Ovary (tissue), 9 donors: ENCODE measurements around the gene AGPAT4. TPM values are rescaled to one million over a fixed set of nuclear protein-coding genes. Genes with fewer than 3 reads are reported as not detected.

ENCODE experiments used
- DNase-seq, 5 donors: peaks; one replicate each; pipeline ENCODE4 v3.0.0-alpha.2; 2019 to 2020
- H3K27ac ChIP-seq, 2 donors: fragments of 200-600 bp; one replicate each; pipeline versions ENCODE4 v1.5.1 to v1.8.0; 2019 to 2022
- H3K27me3 ChIP-seq: fragments of 200-600 bp; one replicate; pipeline ENCODE4 v1.8.0; 2022
- H3K36me3 ChIP-seq: fragments of 200-600 bp; sonication (generic); one replicate; pipeline ENCODE4 v1.5.1; 2019
- H3K4me1 ChIP-seq: one replicate; pipeline ENCODE4 v1.8.1; 2013; ENCODE audit warnings: mild to moderate bottlenecking, moderate library complexity; ENCODE audit not compliant: insufficient read depth
- H3K4me3 ChIP-seq: fragments of 200-600 bp; sonication (generic); one replicate; pipeline ENCODE4 v1.5.1; 2017
- H3K9me3 ChIP-seq, 2 donors: fragments of 200-600 bp in 1 of 2; sonication (generic) in 1 of 2; one replicate each; pipeline versions ENCODE4 v1.5.1 to v1.8.1; 2013 to 2019; ENCODE audit warnings: mild to moderate bottlenecking in 1 of 2, moderate library complexity in 1 of 2
- EP300 ChIP-seq: sonication (generic); formaldehyde crosslinking; IDR thresholded peaks from one replicate; pipeline ENCODE4 v1.6.1; 2017; ENCODE audit warnings: antibody characterized with exemption
- POLR2A ChIP-seq: fragments of 450-650 bp; IDR thresholded peaks from one replicate; pipeline ENCODE4 v1.6.1; 2017; ENCODE audit warnings: antibody characterized with exemption, mild to moderate bottlenecking, moderate library complexity
- WGBS, 3 donors: extraction: QIAGEN DNeasy Blood & Tissue Kit in 1 of 3; methylation state at CpG; one replicate each; pipeline versions ENCODE4 v1.1.5 to v1.1.7; 2013 to 2017; 5-methylcytosine and 5-hydroxymethylcytosine counted together
- intact Hi-C, 4 donors: fragments of 100-400 bp; cut with DNase I; formaldehyde crosslinking; loops; one replicate each; pipeline versions ENCODE4 v1.11.0 to v1.15.1; 2022 to 2023
- polyA plus RNA-seq, 2 donors: library from polyadenylated mRNA; stranded (reverse); fragments of 200-250 nt in 1 of 2; fragments of 350-450 nt in 1 of 2; fragmentation: Illumina TruSeq in 1 of 2; extraction: RNeasy Lipid Tissue Mini Kit (QIAGEN cat#74804) in 1 of 2; gene quantifications; one replicate each; pipeline ENCODE4 v1.2.3, GENCODE V29; 2013 to 2014
- total RNA-seq, 7 donors: library from RNA; depleted of rRNA in 2 of 7; stranded (reverse); fragments of >200 nt in 2 of 7; fragmentation: NEBNext Ultra II Directional in 3 of 7; extraction: Animal tissue kit (Norgen Biotek cat#: 25700) in 3 of 7; gene quantifications; one replicate each; pipeline versions ENCODE4 v1.1.0 to v1.2.4, GENCODE V29; 2016 to 2023
- TF ChIP-seq, protein P1 (sequence below), 3 donors: fragments of 450-650 bp in 2 of 3; fragments of 200-600 bp in 1 of 3; IDR thresholded peaks; one replicate each; pipeline versions ENCODE4 v1.5.1 to v1.8.0; 2016 to 2022; ENCODE audit warnings: antibody characterized with exemption in 3 of 3, mild to moderate bottlenecking in 1 of 3
- donor health status: DM: no; HTN: no; CAD: no; lungs with moderate emphysema.
- donor health status: DM: no; HTN: no; CAD: no.
- donor health status: Bipolar disorder and iron deficiency.
- donor health status: DM: yes; HTN: yes; CAD: no.
- donor health status: DM: no; HTN: no; CAD: no.
- donor health status: DM: yes; HTN: yes; CAD: no.

AGPAT4 gene
- total and polyA plus RNA-seq, 9 donors = 4.4 to 13.7 (median 8.9) TPM

DNA sequence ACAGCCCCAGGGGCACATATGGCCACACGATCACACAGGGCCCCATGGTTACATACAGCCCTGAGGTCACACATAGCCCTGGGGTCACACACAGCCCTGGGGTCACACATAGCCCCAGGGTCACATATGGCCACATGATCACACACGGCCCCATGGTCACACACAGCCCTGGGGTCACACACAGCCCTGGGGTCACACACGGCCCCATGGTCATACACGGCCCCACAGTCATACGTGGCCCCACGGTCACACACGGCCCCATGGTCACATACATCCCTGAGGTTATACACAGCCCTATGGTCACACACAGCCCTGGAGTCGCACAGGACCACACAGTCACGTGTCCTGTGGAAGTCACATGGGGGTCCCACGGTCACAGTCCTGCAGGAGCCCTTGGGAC lies 120.1 kb downstream of the AGPAT4 start:
- no peak for TF ChIP-seq POLR2A
- H3K4me1 ChIP-seq = no peaks in the 10 kb centered on the region
- intact Hi-C loops = loop anchor here in 1 of 4 donors (10.0 kb wide), 1 partner anchor 221 kb away; no protein-coding TSS in a partner anchor
- no peak overlapping the region for H3K27ac ChIP-seq
- H3K36me3 ChIP-seq = no peaks in the 10 kb centered on the region
- DNase-seq = no peak
- 93 to 96% (median 94%) methylated on average over 10 of the region's 10 CpGs for WGBS, 3 donors
- H3K4me3 ChIP-seq = no peak overlapping the region
- no peaks in the 10 kb centered on the region for H3K27me3 ChIP-seq
- no peaks in the 10 kb centered on the region for H3K9me3 ChIP-seq

- H3K27me3 ChIP-seq = no peaks in the 10 kb centered on the region
- 91 to 94% (median 93%) methylated on average over 17 to 18 of the region's 18 CpGs for WGBS, 3 donors
- no peaks in the 10 kb centered on the region for H3K36me3 ChIP-seq
- H3K4me3 ChIP-seq = no peak overlapping the region
- H3K27ac ChIP-seq = no peak overlapping the region
- TF ChIP-seq, protein P1, sequence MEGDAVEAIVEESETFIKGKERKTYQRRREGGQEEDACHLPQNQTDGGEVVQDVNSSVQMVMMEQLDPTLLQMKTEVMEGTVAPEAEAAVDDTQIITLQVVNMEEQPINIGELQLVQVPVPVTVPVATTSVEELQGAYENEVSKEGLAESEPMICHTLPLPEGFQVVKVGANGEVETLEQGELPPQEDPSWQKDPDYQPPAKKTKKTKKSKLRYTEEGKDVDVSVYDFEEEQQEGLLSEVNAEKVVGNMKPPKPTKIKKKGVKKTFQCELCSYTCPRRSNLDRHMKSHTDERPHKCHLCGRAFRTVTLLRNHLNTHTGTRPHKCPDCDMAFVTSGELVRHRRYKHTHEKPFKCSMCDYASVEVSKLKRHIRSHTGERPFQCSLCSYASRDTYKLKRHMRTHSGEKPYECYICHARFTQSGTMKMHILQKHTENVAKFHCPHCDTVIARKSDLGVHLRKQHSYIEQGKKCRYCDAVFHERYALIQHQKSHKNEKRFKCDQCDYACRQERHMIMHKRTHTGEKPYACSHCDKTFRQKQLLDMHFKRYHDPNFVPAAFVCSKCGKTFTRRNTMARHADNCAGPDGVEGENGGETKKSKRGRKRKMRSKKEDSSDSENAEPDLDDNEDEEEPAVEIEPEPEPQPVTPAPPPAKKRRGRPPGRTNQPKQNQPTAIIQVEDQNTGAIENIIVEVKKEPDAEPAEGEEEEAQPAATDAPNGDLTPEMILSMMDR (IDR thresholded peaks at IDR 0.05) = peak in 2 of 3 donors; percentile 14 to 17
- no peak for TF ChIP-seq POLR2A
- no peak for TF ChIP-seq EP300
- no peak for DNase-seq
- no peaks in the 10 kb centered on the region for H3K4me1 ChIP-seq
- H3K9me3 ChIP-seq = no peaks in the 10 kb centered on the region
- intact Hi-C loops = loop anchor here in 1 of 4 donors (10.0 kb wide), 1 partner anchor 222 kb away; no protein-coding TSS in a partner anchor
Measured at GRCh38 chr6:161152907-161153662, 120.8 kb downstream of the AGPAT4 start.

DNA sequence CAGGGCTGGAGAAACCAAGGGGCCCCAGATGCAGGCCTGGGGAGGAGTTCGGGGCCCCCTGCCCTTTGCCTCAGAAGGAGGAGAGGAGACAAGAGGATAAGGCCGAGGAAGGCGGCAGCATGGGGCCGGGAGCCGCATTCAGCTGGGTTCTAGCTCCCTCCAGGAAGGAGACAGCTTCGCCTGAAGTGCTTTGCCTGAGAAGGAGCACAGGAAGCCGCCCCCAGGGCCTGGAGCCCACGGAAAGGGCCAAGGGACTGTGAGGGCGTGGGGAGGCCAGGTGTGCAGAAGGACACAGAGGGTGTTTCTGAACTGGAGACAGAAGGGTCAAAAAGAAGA lies 121.4 kb downstream of the AGPAT4 start:
- H3K4me3 ChIP-seq = no peak overlapping the region
- intact Hi-C loops = loop anchor here in 1 of 4 donors (10.0 kb wide), 1 partner anchor 222 kb away; no protein-coding TSS in a partner anchor
- H3K9me3 ChIP-seq = no peaks in the 10 kb centered on the region
- TF ChIP-seq, protein P1 (IDR thresholded peaks at IDR 0.05) = no peak
- WGBS, 3 donors = 86 to 93% (median 90%) methylated on average over 9 of the region's 9 CpGs
- no peak overlapping the region for H3K27ac ChIP-seq
- H3K36me3 ChIP-seq = no peaks in the 10 kb centered on the region
- no peaks in the 10 kb centered on the region for H3K4me1 ChIP-seq
- DNase-seq = no peak
- no peaks in the 10 kb centered on the region for H3K27me3 ChIP-seq

- TF ChIP-seq POLR2A (no peak), EP300 (no peak)
- TF ChIP-seq, protein P1 (IDR thresholded peaks at IDR 0.05) = no peak
- no peaks in the 10 kb centered on the region for H3K36me3 ChIP-seq
- H3K4me1 ChIP-seq = no peaks in the 10 kb centered on the region
- DNase-seq = no peak
- no peak overlapping the region for H3K27ac ChIP-seq
- intact Hi-C loops = loop anchor here in 1 of 4 donors (10.0 kb wide), 1 partner anchor 223 kb away; no protein-coding TSS in a partner anchor
- no peaks in the 10 kb centered on the region for H3K9me3 ChIP-seq
- WGBS, 3 donors = 86 to 92% (median 91%) methylated on average over 19 of the region's 19 CpGs
- H3K27me3 ChIP-seq = no peaks in the 10 kb centered on the region
- no peak overlapping the region for H3K4me3 ChIP-seq
Measured at GRCh38 chr6:161151660-161152526, 122.0 kb downstream of the AGPAT4 start.
